ENCODE data around the gene SLC16A7. TPM values are rescaled to one million over a fixed set of nuclear protein-coding genes. Genes with fewer than 3 reads are reported as not detected.

Gene SLC16A7
- total RNA-seq, 1 donor from 2014 or later, result 6.5 TPM

- Mint-ChIP-seq H3K36me3 (ENCODE audit: insufficient read depth) (no peaks in the 10 kb centered on the region), H3K27ac (no peak overlapping the region), H3K4me1 (ENCODE audit: low read depth) (peaks cover 7% of the 10 kb centered on the region), H3K27me3 (no peaks in the 10 kb centered on the region), H3K9me3 (ENCODE audit: low read depth) (no peaks in the 10 kb centered on the region), H3K4me3 (ENCODE audit: low read depth) (no peak overlapping the region)
- no peak for DNase-seq (ENCODE audit: low spot score, unreplicated experiment)
- TF ChIP-seq, protein P1, sequence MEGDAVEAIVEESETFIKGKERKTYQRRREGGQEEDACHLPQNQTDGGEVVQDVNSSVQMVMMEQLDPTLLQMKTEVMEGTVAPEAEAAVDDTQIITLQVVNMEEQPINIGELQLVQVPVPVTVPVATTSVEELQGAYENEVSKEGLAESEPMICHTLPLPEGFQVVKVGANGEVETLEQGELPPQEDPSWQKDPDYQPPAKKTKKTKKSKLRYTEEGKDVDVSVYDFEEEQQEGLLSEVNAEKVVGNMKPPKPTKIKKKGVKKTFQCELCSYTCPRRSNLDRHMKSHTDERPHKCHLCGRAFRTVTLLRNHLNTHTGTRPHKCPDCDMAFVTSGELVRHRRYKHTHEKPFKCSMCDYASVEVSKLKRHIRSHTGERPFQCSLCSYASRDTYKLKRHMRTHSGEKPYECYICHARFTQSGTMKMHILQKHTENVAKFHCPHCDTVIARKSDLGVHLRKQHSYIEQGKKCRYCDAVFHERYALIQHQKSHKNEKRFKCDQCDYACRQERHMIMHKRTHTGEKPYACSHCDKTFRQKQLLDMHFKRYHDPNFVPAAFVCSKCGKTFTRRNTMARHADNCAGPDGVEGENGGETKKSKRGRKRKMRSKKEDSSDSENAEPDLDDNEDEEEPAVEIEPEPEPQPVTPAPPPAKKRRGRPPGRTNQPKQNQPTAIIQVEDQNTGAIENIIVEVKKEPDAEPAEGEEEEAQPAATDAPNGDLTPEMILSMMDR (IDR thresholded peaks at IDR 0.05; ENCODE audit: unreplicated experiment), result no peak
These were observed 79.6 kb downstream of the SLC16A7 start for GRCh38 chr12:59675461-59675860.

GRCh38 chr12:59677857-59678256, 82.0 kb downstream of the SLC16A7 start:
- Mint-ChIP-seq H3K27ac (no peak overlapping the region), H3K9me3 (ENCODE audit: low read depth) (no peaks in the 10 kb centered on the region), H3K4me3 (ENCODE audit: low read depth) (no peak overlapping the region), H3K27me3 (no peaks in the 10 kb centered on the region), H3K36me3 (ENCODE audit: insufficient read depth) (no peaks in the 10 kb centered on the region), H3K4me1 (ENCODE audit: low read depth) (peaks cover 7% of the 10 kb centered on the region)
- DNase-seq (ENCODE audit: low spot score, unreplicated experiment), result no peak
- TF ChIP-seq, protein P1 (IDR thresholded peaks at IDR 0.05; ENCODE audit: unreplicated experiment), result no peak

DNA sequence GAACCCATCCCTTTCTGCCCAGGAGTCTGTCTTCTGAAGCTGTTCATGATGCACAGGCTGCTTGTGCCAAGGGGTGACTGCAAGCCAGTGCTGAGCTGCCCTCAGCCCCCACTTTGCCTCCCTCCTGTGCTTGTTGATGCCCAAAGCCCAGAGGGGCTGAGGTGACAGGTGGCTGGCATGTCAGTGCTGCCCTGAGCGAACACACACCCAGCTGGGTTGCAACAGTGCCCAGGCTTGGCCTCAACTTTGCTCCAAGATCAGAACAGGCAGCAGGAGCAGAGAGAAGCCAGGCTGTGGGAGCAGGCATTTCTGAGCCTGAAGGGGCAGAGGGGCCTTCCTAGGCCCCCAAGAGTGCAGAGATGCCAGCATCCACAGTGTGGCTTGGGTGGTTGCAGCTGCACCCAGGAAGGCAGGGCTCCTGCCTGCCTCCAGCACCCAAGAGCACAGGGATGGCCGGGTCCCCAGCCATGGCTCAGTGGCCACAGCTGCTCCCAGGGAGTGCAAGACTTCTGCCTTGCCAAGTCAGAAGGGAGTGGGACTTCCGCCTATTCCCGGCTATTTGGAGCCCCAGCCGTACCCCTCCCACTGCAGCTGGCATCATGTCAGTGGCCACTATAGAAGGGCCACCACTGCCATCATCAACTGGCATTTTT, 83.1 kb downstream of the SLC16A7 start:
- TF ChIP-seq, protein P1 (IDR thresholded peaks at IDR 0.05; ENCODE audit: unreplicated experiment), result no peak
- H3K36me3 Mint-ChIP-seq (ENCODE audit: insufficient read depth), result no peaks in the 10 kb centered on the region
- no peak for DNase-seq (ENCODE audit: low spot score, unreplicated experiment)
- H3K4me1 Mint-ChIP-seq (ENCODE audit: low read depth), result peaks cover 7% of the 10 kb centered on the region
- H3K4me3 Mint-ChIP-seq (ENCODE audit: low read depth), result no peak overlapping the region
- no peaks in the 10 kb centered on the region for H3K27me3 Mint-ChIP-seq
- H3K27ac Mint-ChIP-seq, result no peak overlapping the region
- H3K9me3 Mint-ChIP-seq (ENCODE audit: low read depth), result no peaks in the 10 kb centered on the region

DNA sequence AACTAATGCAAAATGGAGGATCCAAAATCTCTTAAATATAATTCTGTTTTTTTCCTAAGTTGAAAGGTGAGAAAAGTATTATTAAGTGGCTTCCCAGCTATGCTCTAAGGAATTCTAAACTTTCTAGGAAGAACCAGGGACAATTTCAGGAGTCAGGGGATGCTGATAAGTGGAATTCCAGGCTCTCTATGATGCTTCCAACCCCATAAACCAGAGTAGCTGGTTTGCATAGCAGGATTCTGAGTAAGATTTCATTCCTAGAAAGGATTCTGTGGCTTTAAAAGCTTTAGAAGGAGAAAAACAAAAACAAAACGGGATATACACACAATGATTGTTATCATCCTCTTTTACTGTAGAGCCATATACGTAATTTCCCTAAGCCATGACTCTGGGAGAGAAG, 93.9 kb downstream of the SLC16A7 start:
- DNase-seq (ENCODE audit: low spot score, unreplicated experiment), result no peak
- Mint-ChIP-seq H3K4me1 (ENCODE audit: low read depth) (no peaks in the 10 kb centered on the region), H3K4me3 (ENCODE audit: low read depth) (no peak overlapping the region), H3K27me3 (no peaks in the 10 kb centered on the region), H3K36me3 (ENCODE audit: insufficient read depth) (no peaks in the 10 kb centered on the region), H3K9me3 (ENCODE audit: low read depth) (no peaks in the 10 kb centered on the region), H3K27ac (peak overlapping the region; percentile 48)
- TF ChIP-seq, protein P1 (IDR thresholded peaks at IDR 0.05; ENCODE audit: unreplicated experiment), result no peak

GRCh38 chr12:59695379-59695778, 99.5 kb downstream of the SLC16A7 start:
- H3K27ac Mint-ChIP-seq, result no peak overlapping the region
- no peaks in the 10 kb centered on the region for H3K27me3 Mint-ChIP-seq
- DNase-seq (ENCODE audit: low spot score, unreplicated experiment), result no peak
- H3K4me3 Mint-ChIP-seq (ENCODE audit: low read depth), result no peak overlapping the region
- H3K36me3 Mint-ChIP-seq (ENCODE audit: insufficient read depth), result no peaks in the 10 kb centered on the region
- TF ChIP-seq, protein P1 (IDR thresholded peaks at IDR 0.05; ENCODE audit: unreplicated experiment), result no peak
- no peaks in the 10 kb centered on the region for H3K9me3 Mint-ChIP-seq (ENCODE audit: low read depth)
- H3K4me1 Mint-ChIP-seq (ENCODE audit: low read depth), result no peaks in the 10 kb centered on the region
